Caco-2 (cell line): ENCODE measurements around the gene SLX4IP. TPM values are rescaled to one million over a fixed set of nuclear protein-coding genes. Genes with fewer than 3 reads are reported as not detected.

Experiments used
- BruUV-seq: library from RNA; stranded (reverse); fragments of 400-500 nt; replicated peaks from 2 replicates; lab custom pipeline; 2021; lab: Mats Ljungman, UMichigan
- CTCF ChIA-PET: fragments of 300-600 bp; sonication (Branson Sonifier 250); formaldehyde crosslinking; loops from one replicate; lab custom pipeline; 2022; ENCODE audit warnings: antibody characterized with exemption; lab: Charles Lee
- POLR2A ChIA-PET: fragments of 300-600 bp; sonication (Branson Sonifier 250); formaldehyde crosslinking; loops from one replicate; lab custom pipeline; 2022; ENCODE audit warnings: antibody characterized with exemption; lab: Charles Lee
- DNase-seq, 2 experiments: peaks; one replicate each; pipeline versions ENCODE4 v3.0.0 to v3.0.0-alpha.2; 2020 to 2022
- H3K27me3 ChIP-seq: replicated peaks from 2 replicates; pipeline ENCODE4 v1.6.0; 2011; ENCODE audit warnings: low read length; ENCODE audit not compliant: control insufficient read depth, insufficient read depth
- H3K36me3 ChIP-seq: 2 replicates; pipeline ENCODE4 v1.5.1; 2011; ENCODE audit warnings: low read length; ENCODE audit not compliant: control insufficient read depth, insufficient read depth
- H3K4me1 ChIP-seq: fragments of 250-450 bp; sonication (Bioruptor Pico); 2 replicates; pipeline ENCODE4 v1.5.1; 2020; ENCODE audit warnings: mild to moderate bottlenecking
- H3K4me3 ChIP-seq: 2 replicates; pipeline ENCODE4 v1.5.1; 2011; ENCODE audit warnings: low read depth, mild to moderate bottlenecking, control low read depth, low read length
- H3K9me3 ChIP-seq: fragments of 250-450 bp; sonication (Bioruptor Pico); 2 replicates; pipeline ENCODE4 v1.5.1; 2020; ENCODE audit warnings: mild to moderate bottlenecking, moderate library complexity
- H3K27ac Mint-ChIP-seq: one replicate; pipeline ENCODE4 v1.8.0; 2022; ENCODE audit warnings: mixed read lengths; ENCODE audit not compliant: unreplicated experiment
- H3K27me3 Mint-ChIP-seq: one replicate; pipeline ENCODE4 v1.8.0; 2022; ENCODE audit warnings: mixed read lengths; ENCODE audit not compliant: insufficient read depth, unreplicated experiment
- H3K36me3 Mint-ChIP-seq: one replicate; pipeline ENCODE4 v1.8.0; 2022; ENCODE audit warnings: mild to moderate bottlenecking, mixed read lengths; ENCODE audit not compliant: insufficient read depth, unreplicated experiment
- H3K4me1 Mint-ChIP-seq: one replicate; pipeline ENCODE4 v1.8.0; 2022; ENCODE audit warnings: low read depth, mixed read lengths; ENCODE audit not compliant: unreplicated experiment
- H3K4me3 Mint-ChIP-seq: one replicate; pipeline ENCODE4 v1.8.0; 2022; ENCODE audit warnings: mild to moderate bottlenecking, moderate library complexity, mixed read lengths; ENCODE audit not compliant: unreplicated experiment
- H3K9me3 Mint-ChIP-seq: one replicate; pipeline ENCODE4 v1.8.0; 2022; ENCODE audit warnings: mixed read lengths; ENCODE audit not compliant: unreplicated experiment
- CTCF ChIP-seq, 2 experiments: fragments of 200-600 bp in 1 of 2; IDR thresholded peaks; 1 replicate in 1 of 2; 2 replicates in 1 of 2; pipeline versions ENCODE4 v1.5.1 to v1.8.0; 2011 to 2022; ENCODE audit warnings: antibody characterized with exemption in 1 of 2, control low read depth in 1 of 2, inconsistent platforms in 1 of 2, low read depth in 1 of 2, low read length in 1 of 2, mild to moderate bottlenecking in 1 of 2, moderate library complexity in 1 of 2; ENCODE audit not compliant: insufficient read depth in 1 of 2, severe bottlenecking in 1 of 2, unreplicated experiment in 1 of 2
- intact Hi-C: fragments of 100-400 bp; cut with micrococcal nuclease; formaldehyde crosslinking; loops from one replicate; pipeline ENCODE4 v1.10.0; 2022; ENCODE audit not compliant: unreplicated experiment
- total RNA-seq: library from RNA; stranded (reverse); gene quantifications from 2 replicates; pipeline ENCODE4 v1.2.3, GENCODE V29; 2022

Gene SLX4IP
- total RNA-seq, 1 experiment from 2014 or later = 8.5 TPM

GRCh38 chr20:10487142-10488136 lies 52.3 kb downstream of the SLX4IP start:
- CTCF ChIA-PET = no interaction called here
- Mint-ChIP-seq H3K4me1 (peaks cover 13% of the 10 kb centered on the region), H3K9me3 (no peaks in the 10 kb centered on the region), H3K27ac (no peak overlapping the region), H3K4me3 (no peak overlapping the region), H3K36me3 (no peaks in the 10 kb centered on the region), H3K27me3 (no peaks in the 10 kb centered on the region)
- no peak for DNase-seq
- no peaks in the 10 kb centered on the region for H3K27me3 ChIP-seq
- peaks cover 13% of the 10 kb centered on the region for H3K4me1 ChIP-seq
- intact Hi-C loops = no loop called here
- no peaks in the 10 kb centered on the region for H3K9me3 ChIP-seq
- no peak overlapping the region for H3K4me3 ChIP-seq
- no peaks in the 10 kb centered on the region for H3K36me3 ChIP-seq
- no peak for TF ChIP-seq CTCF (IDR thresholded peaks at IDR 0.05; ENCODE audit: insufficient read depth in 1 of 2, low read depth in 1 of 2, low read length in 1 of 2, severe bottlenecking in 1 of 2, unreplicated experiment in 1 of 2)
- BruUV-seq = no TSS peak
- POLR2A ChIA-PET = no interaction called here

- Mint-ChIP-seq H3K27me3 (no peaks in the 10 kb centered on the region), H3K9me3 (no peaks in the 10 kb centered on the region), H3K4me3 (no peak overlapping the region), H3K4me1 (peaks cover 13% of the 10 kb centered on the region), H3K27ac (no peak overlapping the region), H3K36me3 (no peaks in the 10 kb centered on the region)
- H3K9me3 ChIP-seq = no peaks in the 10 kb centered on the region
- no peak overlapping the region for H3K4me3 ChIP-seq
- intact Hi-C loops = no loop called here
- TF ChIP-seq CTCF (IDR thresholded peaks at IDR 0.05; ENCODE audit: insufficient read depth in 1 of 2, low read depth in 1 of 2, low read length in 1 of 2, severe bottlenecking in 1 of 2, unreplicated experiment in 1 of 2) = no peak
- no TSS peak for BruUV-seq
- DNase-seq = no peak
- peaks cover 6% of the 10 kb centered on the region; the same call in 1 of the 2 replicates for H3K4me1 ChIP-seq
- ChIA-PET CTCF (no interaction called here), POLR2A (no interaction called here)
- H3K27me3 ChIP-seq = no peaks in the 10 kb centered on the region
- H3K36me3 ChIP-seq = no peaks in the 10 kb centered on the region
Observed at GRCh38 chr20:10488534-10488933, 53.4 kb downstream of the SLX4IP start.

- Mint-ChIP-seq H3K27me3 (no peaks in the 10 kb centered on the region), H3K9me3 (no peaks in the 10 kb centered on the region), H3K36me3 (no peaks in the 10 kb centered on the region), H3K4me3 (no peak overlapping the region), H3K4me1 (peaks cover 2% of the 10 kb centered on the region), H3K27ac (no peak overlapping the region)
- intact Hi-C loops = no loop called here
- Histone ChIP-seq H3K4me3 (no peak overlapping the region), H3K27me3 (no peaks in the 10 kb centered on the region), H3K4me1 (no peaks in the 10 kb centered on the region), H3K9me3 (no peaks in the 10 kb centered on the region), H3K36me3 (no peaks in the 10 kb centered on the region)
- TF ChIP-seq CTCF (IDR thresholded peaks at IDR 0.05; ENCODE audit: insufficient read depth in 1 of 2, low read depth in 1 of 2, low read length in 1 of 2, severe bottlenecking in 1 of 2, unreplicated experiment in 1 of 2) = no peak
- no TSS peak for BruUV-seq
- ChIA-PET CTCF (no interaction called here), POLR2A (no interaction called here)
- no peak for DNase-seq
Observed at GRCh38 chr20:10489853-10490252, 54.7 kb downstream of the SLX4IP start.
